Gastroesophageal sphincter (tissue), 4 donors: ENCODE data around the gene SLC39A8. TPM values are rescaled to one million over a fixed set of nuclear protein-coding genes. Genes with fewer than 3 reads are reported as not detected.
"Not testable (repeated sequence)": the region's sequence is repeated elsewhere in the genome, so short reads cannot be mapped to it uniquely, and the experiment has no call there.

Source experiments
- ATAC-seq: fragments of 150-250 bp; one replicate; pipeline ENCODE4 v1.9.1; 2016; ENCODE audit warnings: mild to moderate bottlenecking, moderate library complexity
- H3K27ac ChIP-seq, 4 donors: fragments of 200-600 bp; sonication (generic) in 3 of 4; 1 replicate in 3 of 4; 2 replicates in 1 of 4; pipeline ENCODE4 v1.5.1; 2016 to 2019
- H3K27me3 ChIP-seq: fragments of 200-600 bp; sonication (generic); one replicate; pipeline ENCODE4 v1.5.1; 2019
- H3K36me3 ChIP-seq, 2 donors: fragments of 200-600 bp; sonication (generic); one replicate each; pipeline ENCODE4 v1.5.1; 2019; ENCODE audit warnings: control low read depth in 1 of 2
- H3K4me1 ChIP-seq, 3 donors: fragments of 200-600 bp; sonication (generic); 1 replicate in 2 of 3; 2 replicates in 1 of 3; pipeline ENCODE4 v1.5.1; 2016 to 2019; ENCODE audit warnings: control low read depth in 2 of 3
- H3K4me3 ChIP-seq, 2 donors: fragments of 200-600 bp; sonication (generic); one replicate each; pipeline ENCODE4 v1.5.1; 2019; ENCODE audit warnings: mild to moderate bottlenecking in 1 of 2, moderate library complexity in 1 of 2
- H3K9me3 ChIP-seq, 3 donors: fragments of 200-600 bp; sonication (generic); one replicate each; pipeline ENCODE4 v1.5.1; 2017 to 2019; ENCODE audit warnings: control low read depth in 2 of 3
- CTCF ChIP-seq, 4 experiments: fragments of 200-600 bp in 2 of 4; fragments of 450-650 bp in 2 of 4; sonication (generic) in 1 of 4; IDR thresholded peaks; one replicate each; pipeline ENCODE4 v1.5.1; 2017 to 2019; ENCODE audit warnings: antibody characterized with exemption in 4 of 4, mild to moderate bottlenecking in 2 of 4, moderate library complexity in 2 of 4
- EP300 ChIP-seq: sonication (generic); formaldehyde crosslinking; IDR thresholded peaks from one replicate; pipeline ENCODE4 v1.6.1; 2017; ENCODE audit warnings: antibody characterized with exemption, mild to moderate bottlenecking
- POLR2A ChIP-seq, 2 donors: fragments of 450-650 bp; IDR thresholded peaks; one replicate each; pipeline ENCODE4 v1.6.1; 2017; ENCODE audit warnings: antibody characterized with exemption in 2 of 2, mild to moderate bottlenecking in 2 of 2, moderate library complexity in 1 of 2
- POLR2AphosphoS5 ChIP-seq: sonication (generic); formaldehyde crosslinking; IDR thresholded peaks from one replicate; pipeline ENCODE4 v1.6.1; 2017; ENCODE audit warnings: antibody characterized with exemption
- WGBS, 2 donors: methylation state at CpG; one replicate each; pipeline ENCODE4 v1.1.5; 2018; ENCODE audit warnings: low coverage in 1 of 2; 5-methylcytosine and 5-hydroxymethylcytosine counted together
- total RNA-seq, 4 donors: library from RNA; depleted of rRNA; stranded (reverse); fragments of >200 nt; gene quantifications; one replicate each; pipeline ENCODE4 v1.1.0, GENCODE V29; 2016

Gene SLC39A8
- total RNA-seq, 4 donors from 2014 or later = 1.7 to 13.8 (median 4.8) TPM

- WGBS, 2 donors = 83 to 97% methylated on average over 1 to 2 of the region's 2 CpGs
- H3K4me3 ChIP-seq = no peak overlapping the region
- H3K27ac ChIP-seq = no peak overlapping the region
- H3K36me3 ChIP-seq = no peaks in the 10 kb centered on the region
- TF ChIP-seq CTCF (IDR thresholded peaks at IDR 0.05) (no peak), EP300 (no peak), POLR2A (IDR thresholded peaks at IDR 0.05) (no peak), POLR2AphosphoS5 (no peak)
- ATAC-seq = no peak
- H3K9me3 ChIP-seq = no peaks in the 10 kb centered on the region
- no peaks in the 10 kb centered on the region for H3K27me3 ChIP-seq
- H3K4me1 ChIP-seq = no peaks in the 10 kb centered on the region
Observed at GRCh38 chr4:102252171-102252570, 93.1 kb downstream of the SLC39A8 start.

- TF ChIP-seq EP300 (no peak), POLR2A (IDR thresholded peaks at IDR 0.05) (no peak), CTCF (IDR thresholded peaks at IDR 0.05) (no peak), POLR2AphosphoS5 (no peak)
- Histone ChIP-seq H3K27me3 (no peaks in the 10 kb centered on the region), H3K4me1 (no peaks in the 10 kb centered on the region), H3K4me3 (no peak overlapping the region), H3K36me3 (no peaks in the 10 kb centered on the region), H3K9me3 (no peaks in the 10 kb centered on the region), H3K27ac (no peak overlapping the region)
- no CpG with 5 or more reads among the region's 26 CpGs for WGBS, 2 donors
- ATAC-seq = no peak
Observed at GRCh38 chr4:102250341-102250740, 94.9 kb downstream of the SLC39A8 start.

- Histone ChIP-seq H3K27ac (no peak overlapping the region), H3K4me3 (no peak overlapping the region), H3K9me3 (peaks cover 0 to 12% (median 0%) of the 10 kb centered on the region in 3 donors), H3K4me1 (no peaks in the 10 kb centered on the region), H3K27me3 (no peaks in the 10 kb centered on the region), H3K36me3 (no peaks in the 10 kb centered on the region)
- WGBS, 2 donors = 21 to 42% methylated on average over 1 of the region's 1 CpG
- TF ChIP-seq POLR2AphosphoS5 = no peak
- no peak for TF ChIP-seq EP300
- TF ChIP-seq POLR2A (IDR thresholded peaks at IDR 0.05) = no peak
- ATAC-seq = no peak
Observed at GRCh38 chr4:102247041-102247440, 98.2 kb downstream of the SLC39A8 start.

GRCh38 chr4:102246416-102246815 is 98.9 kb downstream of the SLC39A8 start:
- no peak for TF ChIP-seq EP300
- TF ChIP-seq POLR2A (IDR thresholded peaks at IDR 0.05) = no peak
- no peak for TF ChIP-seq POLR2AphosphoS5
- no peak for TF ChIP-seq CTCF (IDR thresholded peaks at IDR 0.05)
- H3K27me3 ChIP-seq = no peaks in the 10 kb centered on the region
- H3K9me3 ChIP-seq = peaks cover 0 to 12% (median 0%) of the 10 kb centered on the region in 3 donors
- H3K4me3 ChIP-seq = no peak overlapping the region
- WGBS, 2 donors = 80 to 87% methylated on average over 4 of the region's 4 CpGs
- no peaks in the 10 kb centered on the region for H3K4me1 ChIP-seq
- no peaks in the 10 kb centered on the region for H3K36me3 ChIP-seq
- no peak for ATAC-seq
- no peak overlapping the region for H3K27ac ChIP-seq

GRCh38 chr4:102244878-102245535 is 100.3 kb downstream of the SLC39A8 start:
- no CpG with 5 or more reads among the region's 23 CpGs for WGBS, 2 donors
- no peaks in the 10 kb centered on the region for H3K4me1 ChIP-seq
- H3K27me3 ChIP-seq = no peaks in the 10 kb centered on the region
- TF ChIP-seq POLR2AphosphoS5 = no peak
- no peak for TF ChIP-seq EP300
- no peak for TF ChIP-seq CTCF (IDR thresholded peaks at IDR 0.05)
- no peak for TF ChIP-seq POLR2A (IDR thresholded peaks at IDR 0.05)
- H3K4me3 ChIP-seq = no peak overlapping the region
- no peaks in the 10 kb centered on the region for H3K36me3 ChIP-seq
- H3K27ac ChIP-seq = no peak overlapping the region
- no peak for ATAC-seq
- peaks cover 0 to 12% (median 0%) of the 10 kb centered on the region in 3 donors for H3K9me3 ChIP-seq

GRCh38 chr4:102243296-102243695 is 102.0 kb downstream of the SLC39A8 start:
- 70 to 82% methylated on average over 5 of the region's 5 CpGs for WGBS, 2 donors
- not testable (repeated sequence) for H3K27ac ChIP-seq, H3K27me3 ChIP-seq, H3K4me1 ChIP-seq, H3K36me3 ChIP-seq, ATAC-seq, H3K4me3 ChIP-seq
- H3K9me3 ChIP-seq = peaks cover 0 to 12% (median 0%) of the 10 kb centered on the region in 3 donors
